ENCODE measurements around the gene COL6A2. TPM values are rescaled to one million over a fixed set of nuclear protein-coding genes. Genes with fewer than 3 reads are reported as not detected.
"Not testable (repeated sequence)": the region's sequence is repeated elsewhere in the genome, so short reads cannot be mapped to it uniquely, and the experiment has no call there.

COL6A2 gene
- total RNA-seq, 1 experiment from 2014 or later = 111 TPM

GRCh38 chr21:46071082-46071481, 26.8 kb upstream of the COL6A2 start (continued):
- TF ChIP-seq AFF4 (CRISPR knock-in tag; IDR thresholded peaks at IDR 0.05; ENCODE audit: borderline replicate concordance) (no peak), SMAD4 (CRISPR knock-in tag; IDR thresholded peaks at IDR 0.05) (no peak), ZMAT4 (CRISPR knock-in tag; IDR thresholded peaks at IDR 0.05) (no peak), SMAD3 (CRISPR knock-in tag; IDR thresholded peaks at IDR 0.05; ENCODE audit: borderline replicate concordance) (no peak), NFATC4 (CRISPR knock-in tag; IDR thresholded peaks at IDR 0.05) (no peak), ZNF317 (CRISPR knock-in tag; IDR thresholded peaks at IDR 0.05; ENCODE audit: borderline replicate concordance, low read depth) (no peak), PRDM15 (CRISPR knock-in tag; IDR thresholded peaks at IDR 0.05) (no peak), CREM (CRISPR knock-in tag; IDR thresholded peaks at IDR 0.05) (no peak), ZNF121 (CRISPR knock-in tag; IDR thresholded peaks at IDR 0.05) (no peak)
- TF ChIP-seq, protein P1, sequence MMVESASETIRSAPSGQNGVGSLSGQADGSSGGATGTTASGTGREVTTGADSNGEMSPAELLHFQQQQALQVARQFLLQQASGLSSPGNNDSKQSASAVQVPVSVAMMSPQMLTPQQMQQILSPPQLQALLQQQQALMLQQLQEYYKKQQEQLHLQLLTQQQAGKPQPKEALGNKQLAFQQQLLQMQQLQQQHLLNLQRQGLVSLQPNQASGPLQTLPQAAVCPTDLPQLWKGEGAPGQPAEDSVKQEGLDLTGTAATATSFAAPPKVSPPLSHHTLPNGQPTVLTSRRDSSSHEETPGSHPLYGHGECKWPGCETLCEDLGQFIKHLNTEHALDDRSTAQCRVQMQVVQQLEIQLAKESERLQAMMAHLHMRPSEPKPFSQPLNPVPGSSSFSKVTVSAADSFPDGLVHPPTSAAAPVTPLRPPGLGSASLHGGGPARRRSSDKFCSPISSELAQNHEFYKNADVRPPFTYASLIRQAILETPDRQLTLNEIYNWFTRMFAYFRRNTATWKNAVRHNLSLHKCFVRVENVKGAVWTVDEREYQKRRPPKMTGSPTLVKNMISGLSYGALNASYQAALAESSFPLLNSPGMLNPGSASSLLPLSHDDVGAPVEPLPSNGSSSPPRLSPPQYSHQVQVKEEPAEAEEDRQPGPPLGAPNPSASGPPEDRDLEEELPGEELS (CRISPR knock-in tag; IDR thresholded peaks at IDR 0.05) = no peak

DNA sequence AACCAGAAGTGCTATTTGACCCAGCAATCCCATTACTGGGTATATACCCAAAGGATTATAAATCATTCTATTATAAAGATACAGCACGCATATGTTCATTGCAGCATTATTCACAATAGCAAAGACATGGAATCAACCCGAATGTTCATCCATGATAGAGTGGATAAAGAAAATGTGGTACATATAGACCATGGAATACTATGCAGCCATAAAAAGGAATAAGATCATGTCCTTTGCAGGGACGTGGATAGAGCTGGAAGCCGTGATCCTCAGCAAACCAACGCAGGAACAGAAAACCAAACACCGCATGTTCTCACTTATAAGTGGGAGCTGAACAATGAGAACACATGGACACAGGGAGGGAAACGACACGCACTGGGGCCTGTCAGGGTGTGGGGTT, 21.2 kb upstream of the COL6A2 start:
- H3K4me3 Mint-ChIP-seq; DNase-seq (ENCODE audit: low spot score); ATAC-seq; H3K27me3 Mint-ChIP-seq (ENCODE audit: low read depth); H3K27ac Mint-ChIP-seq; H3K9me3 Mint-ChIP-seq; H3K36me3 Mint-ChIP-seq; CTCF ChIA-PET; POLR2A ChIA-PET; H3K4me1 Mint-ChIP-seq: not testable (repeated sequence)

DNA sequence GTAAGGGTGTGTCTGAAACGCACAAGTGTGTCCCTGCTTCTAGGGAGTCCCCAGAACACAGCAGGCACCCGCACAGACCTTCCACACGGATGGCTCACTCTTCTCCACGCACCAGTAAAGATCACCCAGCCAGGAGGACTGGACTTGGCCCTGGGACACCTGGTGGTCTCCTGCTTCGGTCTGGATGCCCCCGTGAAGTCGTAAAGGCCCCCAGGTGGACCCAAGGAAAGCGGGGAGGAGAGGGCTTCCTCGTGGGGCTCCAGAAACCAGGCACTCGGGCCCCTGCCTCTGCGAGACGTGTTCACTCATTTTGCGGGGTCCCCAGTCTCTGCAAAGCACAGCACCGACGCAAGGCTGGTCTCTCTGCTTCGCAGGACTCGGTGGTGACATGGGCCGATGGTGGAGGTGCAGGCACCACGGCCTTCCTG, 20.2 kb upstream of the COL6A2 start:
- ChIA-PET POLR2A (no interaction called here), CTCF (no interaction called here)
- Mint-ChIP-seq H3K9me3 (no peaks in the 10 kb centered on the region), H3K27ac (no peak overlapping the region), H3K4me3 (no peak overlapping the region), H3K27me3 (ENCODE audit: low read depth) (peaks cover 3% of the 10 kb centered on the region; the same call in 1 of the 2 replicates), H3K4me1 (no peaks in the 10 kb centered on the region), H3K36me3 (no peaks in the 10 kb centered on the region)
- DNase-seq (ENCODE audit: low spot score) (no peak), ATAC-seq (no peak)
- no peak for TF ChIP-seq PRDM15 (CRISPR knock-in tag; IDR thresholded peaks at IDR 0.05)
- no peak for TF ChIP-seq NFATC4 (CRISPR knock-in tag; IDR thresholded peaks at IDR 0.05)
